ENCODE data around the gene FSTL3. TPM values are rescaled to one million over a fixed set of nuclear protein-coding genes. Genes with fewer than 3 reads are reported as not detected.
"Not testable (repeated sequence)": the region's sequence is repeated elsewhere in the genome, so short reads cannot be mapped to it uniquely, and the experiment has no call there.

Gene FSTL3
- total and polyA plus RNA-seq, 4 donors: 15.1 to 172 (median 114) TPM

GRCh38 chr19:663682-664117 lies 12.5 kb upstream of the FSTL3 start:
- DNase-seq (no peak), ATAC-seq (ENCODE audit: insufficient read depth, low FRiP score) (no peak)
- H3K4me1 ChIP-seq (ENCODE audit: control insufficient read depth in 5 of 5, insufficient read depth in 5 of 5, low read length in 5 of 5): peaks cover 0 to 40% (median 10%) of the 10 kb centered on the region in 5 donors
- H3K27me3 ChIP-seq (ENCODE audit: control insufficient read depth in 3 of 3, insufficient read depth in 3 of 3, low read length in 2 of 3): no peaks in the 10 kb centered on the region
- H3K4me3 ChIP-seq: peak overlapping the region; percentile 47
- 64 to 67% methylated on average over 17 to 18 of the region's 18 CpGs for WGBS, 2 donors
- TF ChIP-seq CTCF (IDR thresholded peaks at IDR 0.05; ENCODE audit: control extremely low read depth, extremely low read depth): no peak
- no peaks in the 10 kb centered on the region for H3K36me3 ChIP-seq (ENCODE audit: control insufficient read depth in 4 of 4, insufficient read depth in 4 of 4, low read length in 4 of 4)
- no peaks in the 10 kb centered on the region for H3K9me3 ChIP-seq (ENCODE audit: control insufficient read depth in 4 of 4, insufficient read depth in 3 of 4, low read length in 3 of 4)
- no peak overlapping the region for H3K9ac ChIP-seq (ENCODE audit: insufficient read depth in 1 of 2, low read length in 2 of 2)
- peak overlapping the region; percentile 89 to 91 for H3K27ac ChIP-seq (ENCODE audit: low read depth in 1 of 2, low read length in 1 of 2)

GRCh38 chr19:664913-665443 lies 11.2 kb upstream of the FSTL3 start:
- H3K9ac ChIP-seq (ENCODE audit: insufficient read depth in 1 of 2, low read length in 2 of 2): no peak overlapping the region
- peak overlapping the region in 1 of 2 donors; percentile 32 for H3K27ac ChIP-seq (ENCODE audit: low read depth in 1 of 2, low read length in 1 of 2)
- DNase-seq: peak; percentile 81 to 89 (median 85)
- H3K9me3 ChIP-seq (ENCODE audit: control insufficient read depth in 4 of 4, insufficient read depth in 3 of 4, low read length in 3 of 4): no peaks in the 10 kb centered on the region
- WGBS, 2 donors: 6 to 7% methylated on average over 23 to 24 of the region's 24 CpGs
- no peak for ATAC-seq (ENCODE audit: insufficient read depth, low FRiP score)
- H3K4me1 ChIP-seq (ENCODE audit: control insufficient read depth in 5 of 5, insufficient read depth in 5 of 5, low read length in 5 of 5): peaks cover 0 to 27% (median 10%) of the 10 kb centered on the region in 5 donors
- TF ChIP-seq CTCF (IDR thresholded peaks at IDR 0.05; ENCODE audit: control extremely low read depth, extremely low read depth): peak; percentile 94
- H3K36me3 ChIP-seq (ENCODE audit: control insufficient read depth in 4 of 4, insufficient read depth in 4 of 4, low read length in 4 of 4): no peaks in the 10 kb centered on the region
- H3K4me3 ChIP-seq: peak overlapping the region; percentile 15
- H3K27me3 ChIP-seq (ENCODE audit: control insufficient read depth in 3 of 3, insufficient read depth in 3 of 3, low read length in 2 of 3): no peaks in the 10 kb centered on the region

GRCh38 chr19:666985-667573 lies 9.1 kb upstream of the FSTL3 start:
- peaks cover 0 to 11% (median 2%) of the 10 kb centered on the region in 5 donors for H3K4me1 ChIP-seq (ENCODE audit: control insufficient read depth in 5 of 5, insufficient read depth in 5 of 5, low read length in 5 of 5)
- H3K9ac ChIP-seq (ENCODE audit: insufficient read depth in 1 of 2, low read length in 2 of 2); H3K4me3 ChIP-seq; ATAC-seq (ENCODE audit: insufficient read depth, low FRiP score); H3K9me3 ChIP-seq (ENCODE audit: control insufficient read depth in 4 of 4, insufficient read depth in 3 of 4, low read length in 3 of 4); H3K27me3 ChIP-seq (ENCODE audit: control insufficient read depth in 3 of 3, insufficient read depth in 3 of 3, low read length in 2 of 3); H3K36me3 ChIP-seq (ENCODE audit: control insufficient read depth in 4 of 4, insufficient read depth in 4 of 4, low read length in 4 of 4); H3K27ac ChIP-seq (ENCODE audit: low read depth in 1 of 2, low read length in 1 of 2); DNase-seq: not testable (repeated sequence)
- 91% methylated on average over 28 to 38 of the region's 38 CpGs for WGBS, 2 donors

GRCh38 chr19:668675-669434 lies 7.3 kb upstream of the FSTL3 start:
- H3K9ac ChIP-seq (ENCODE audit: insufficient read depth in 1 of 2, low read length in 2 of 2); H3K9me3 ChIP-seq (ENCODE audit: control insufficient read depth in 4 of 4, insufficient read depth in 3 of 4, low read length in 3 of 4); DNase-seq; H3K4me3 ChIP-seq; H3K27me3 ChIP-seq (ENCODE audit: control insufficient read depth in 3 of 3, insufficient read depth in 3 of 3, low read length in 2 of 3); ATAC-seq (ENCODE audit: insufficient read depth, low FRiP score); H3K27ac ChIP-seq (ENCODE audit: low read depth in 1 of 2, low read length in 1 of 2); H3K36me3 ChIP-seq (ENCODE audit: control insufficient read depth in 4 of 4, insufficient read depth in 4 of 4, low read length in 4 of 4); H3K4me1 ChIP-seq (ENCODE audit: control insufficient read depth in 5 of 5, insufficient read depth in 5 of 5, low read length in 5 of 5): not testable (repeated sequence)
- 42 to 54% methylated on average over 12 of the region's 12 CpGs for WGBS, 2 donors

Measured in lung (tissue), 12 donors.